ENCODE measurements around the gene DDAH2.

Gene DDAH2

GRCh38 chr6:31765910-31766794 is 37.1 kb upstream of the DDAH2 start:
- no peak overlapping the region for H3K4me3 ChIP-seq (ENCODE audit: low read depth, low read length, poor library complexity, severe bottlenecking)
- peaks cover 36% of the 10 kb centered on the region for H3K36me3 ChIP-seq (ENCODE audit: insufficient read depth, low read length)
- no peaks in the 10 kb centered on the region for H3K27me3 ChIP-seq (ENCODE audit: insufficient read depth, low read length)
- H3K9me3 ChIP-seq (ENCODE audit: low read length) = no peaks in the 10 kb centered on the region
- H3F3A ChIP-seq (ENCODE audit: insufficient read depth, low read length) = no peaks in the 10 kb centered on the region
- TF ChIP-seq, protein P1, sequence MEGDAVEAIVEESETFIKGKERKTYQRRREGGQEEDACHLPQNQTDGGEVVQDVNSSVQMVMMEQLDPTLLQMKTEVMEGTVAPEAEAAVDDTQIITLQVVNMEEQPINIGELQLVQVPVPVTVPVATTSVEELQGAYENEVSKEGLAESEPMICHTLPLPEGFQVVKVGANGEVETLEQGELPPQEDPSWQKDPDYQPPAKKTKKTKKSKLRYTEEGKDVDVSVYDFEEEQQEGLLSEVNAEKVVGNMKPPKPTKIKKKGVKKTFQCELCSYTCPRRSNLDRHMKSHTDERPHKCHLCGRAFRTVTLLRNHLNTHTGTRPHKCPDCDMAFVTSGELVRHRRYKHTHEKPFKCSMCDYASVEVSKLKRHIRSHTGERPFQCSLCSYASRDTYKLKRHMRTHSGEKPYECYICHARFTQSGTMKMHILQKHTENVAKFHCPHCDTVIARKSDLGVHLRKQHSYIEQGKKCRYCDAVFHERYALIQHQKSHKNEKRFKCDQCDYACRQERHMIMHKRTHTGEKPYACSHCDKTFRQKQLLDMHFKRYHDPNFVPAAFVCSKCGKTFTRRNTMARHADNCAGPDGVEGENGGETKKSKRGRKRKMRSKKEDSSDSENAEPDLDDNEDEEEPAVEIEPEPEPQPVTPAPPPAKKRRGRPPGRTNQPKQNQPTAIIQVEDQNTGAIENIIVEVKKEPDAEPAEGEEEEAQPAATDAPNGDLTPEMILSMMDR (IDR thresholded peaks at IDR 0.05; ENCODE audit: low read length) = no peak
- TF ChIP-seq EZH2 (IDR thresholded peaks at IDR 0.05; ENCODE audit: borderline replicate concordance, low read length) = no peak
- no peaks in the 10 kb centered on the region for H3K79me2 ChIP-seq (ENCODE audit: insufficient read depth, low read length)
- no peak overlapping the region for H3K27ac ChIP-seq (ENCODE audit: low read depth, low read length, poor library complexity, severe bottlenecking)
- no peak overlapping the region for H3K9ac ChIP-seq (ENCODE audit: low read length)
- no peak overlapping the region for H2AFZ ChIP-seq (ENCODE audit: low read length)
- H4K20me1 ChIP-seq (ENCODE audit: insufficient read depth, low read length) = no peaks in the 10 kb centered on the region
- no peaks in the 10 kb centered on the region for H3K9me2 ChIP-seq (ENCODE audit: low read depth, low read length)
- H3K4me2 ChIP-seq (ENCODE audit: low read length) = no peak overlapping the region
- H3K4me1 ChIP-seq (ENCODE audit: insufficient read depth, low read length, severe bottlenecking) = no peaks in the 10 kb centered on the region

DNA sequence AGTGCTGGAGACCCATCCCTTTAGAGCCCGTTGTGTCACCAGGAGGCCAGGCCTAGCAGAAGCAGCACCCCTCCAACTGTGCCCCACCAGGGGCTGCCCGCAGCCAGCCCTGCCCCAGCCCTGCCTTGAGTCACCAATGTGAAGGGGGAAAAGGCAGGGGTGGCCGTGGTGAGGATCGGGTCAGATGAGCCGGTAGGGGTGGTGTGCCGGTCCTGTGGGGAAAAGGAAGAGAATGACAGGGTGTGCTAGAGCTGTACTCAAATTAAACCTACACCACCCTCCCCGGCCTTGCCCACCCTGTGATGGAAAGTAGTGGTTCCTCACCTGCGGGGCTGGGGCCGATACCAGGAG is 36.4 kb upstream of the DDAH2 start:
- Histone ChIP-seq H3K9ac (ENCODE audit: low read length) (no peak overlapping the region), H3K4me2 (ENCODE audit: low read length) (no peak overlapping the region)

GRCh38 chr6:31764198-31764597 is 35.1 kb upstream of the DDAH2 start:
- Histone ChIP-seq H3K27ac (ENCODE audit: low read depth, low read length, poor library complexity, severe bottlenecking) (no peak overlapping the region), H2AFZ (ENCODE audit: low read length) (no peak overlapping the region), H3K9me3 (ENCODE audit: low read length) (no peaks in the 10 kb centered on the region), H3K9me2 (ENCODE audit: low read depth, low read length) (no peaks in the 10 kb centered on the region), H3F3A (ENCODE audit: insufficient read depth, low read length) (no peaks in the 10 kb centered on the region), H3K79me2 (ENCODE audit: insufficient read depth, low read length) (no peaks in the 10 kb centered on the region), H3K4me3 (ENCODE audit: low read depth, low read length, poor library complexity, severe bottlenecking) (no peak overlapping the region), H3K36me3 (ENCODE audit: insufficient read depth, low read length) (peaks cover 55% of the 10 kb centered on the region), H3K9ac (ENCODE audit: low read length) (no peak overlapping the region), H3K27me3 (ENCODE audit: insufficient read depth, low read length) (no peaks in the 10 kb centered on the region), H3K4me2 (ENCODE audit: low read length) (no peak overlapping the region), H4K20me1 (ENCODE audit: insufficient read depth, low read length) (no peaks in the 10 kb centered on the region), H3K4me1 (ENCODE audit: insufficient read depth, low read length, severe bottlenecking) (no peaks in the 10 kb centered on the region)
- TF ChIP-seq, protein P1 (IDR thresholded peaks at IDR 0.05; ENCODE audit: low read length) = no peak
- no peak for TF ChIP-seq EZH2 (IDR thresholded peaks at IDR 0.05; ENCODE audit: borderline replicate concordance, low read length)

More for the DNA sequence above, 36.4 kb upstream of the DDAH2 start:
- Histone ChIP-seq H3F3A (ENCODE audit: insufficient read depth, low read length) (no peaks in the 10 kb centered on the region), H3K9me2 (ENCODE audit: low read depth, low read length) (no peaks in the 10 kb centered on the region), H3K4me1 (ENCODE audit: insufficient read depth, low read length, severe bottlenecking) (no peaks in the 10 kb centered on the region), H4K20me1 (ENCODE audit: insufficient read depth, low read length) (no peaks in the 10 kb centered on the region), H3K79me2 (ENCODE audit: insufficient read depth, low read length) (no peaks in the 10 kb centered on the region), H2AFZ (ENCODE audit: low read length) (no peak overlapping the region), H3K4me3 (ENCODE audit: low read depth, low read length, poor library complexity, severe bottlenecking) (no peak overlapping the region), H3K36me3 (ENCODE audit: insufficient read depth, low read length) (peaks cover 42% of the 10 kb centered on the region), H3K9me3 (ENCODE audit: low read length) (no peaks in the 10 kb centered on the region), H3K27me3 (ENCODE audit: insufficient read depth, low read length) (no peaks in the 10 kb centered on the region), H3K27ac (ENCODE audit: low read depth, low read length, poor library complexity, severe bottlenecking) (no peak overlapping the region)
- TF ChIP-seq, protein P1 (IDR thresholded peaks at IDR 0.05; ENCODE audit: low read length) = no peak
- no peak for TF ChIP-seq EZH2 (IDR thresholded peaks at IDR 0.05; ENCODE audit: borderline replicate concordance, low read length)

All from OCI-LY1 (cell line).